HEK293T (cell line): Measurements from ENCODE around the gene YTHDF1.

Source experiments
- FOXA1 ChIP-seq: fragments of 450-650 bp; IDR thresholded peaks from 2 replicates; pipeline ENCODE4 v1.6.1; 2016; ENCODE audit warnings: mild to moderate bottlenecking
- FOXK2 ChIP-seq: fragments of 450-650 bp; IDR thresholded peaks from 2 replicates; pipeline ENCODE4 v1.6.1; 2016; ENCODE audit warnings: mild to moderate bottlenecking
- HDGF ChIP-seq: fragments of 450-650 bp; IDR thresholded peaks from 2 replicates; pipeline ENCODE4 v1.6.1; 2017; ENCODE audit warnings: antibody characterized with exemption, borderline replicate concordance
- SP1 ChIP-seq: fragments of 450-650 bp; IDR thresholded peaks from 2 replicates; pipeline ENCODE4 v1.6.1; 2017
- SUZ12 ChIP-seq: fragments of 450-650 bp; IDR thresholded peaks from 2 replicates; pipeline ENCODE4 v1.6.1; 2016; ENCODE audit warnings: mild to moderate bottlenecking

- TF ChIP-seq SP1 (no peak), SUZ12 (no peak), FOXA1 (no peak), FOXK2 (no peak), HDGF (no peak)
Observed at GRCh38 chr20:63158352-63158751, 57.6 kb downstream of the YTHDF1 start.
